Measurements from ENCODE around the gene INHBC. TPM values are rescaled to one million over a fixed set of nuclear protein-coding genes. Genes with fewer than 3 reads are reported as not detected.

Gene INHBC
- total RNA-seq, 2 donors from 2014 or later = not detected

GRCh38 chr12:57455374-57456144 is 21.0 kb downstream of the INHBC start:
- H3K36me3 Mint-ChIP-seq (ENCODE audit: low read depth) = no peaks in the 10 kb centered on the region

GRCh38 chr12:57456145-57456700 is 21.6 kb downstream of the INHBC start:
- H3K27ac ChIP-seq (ENCODE audit: low read depth, low read length) = no peak overlapping the region
- peak overlapping the region; percentile 35 for H3K4me3 Mint-ChIP-seq
- no peaks in the 10 kb centered on the region for H3K9me3 Mint-ChIP-seq
- H3K9me3 ChIP-seq (ENCODE audit: control insufficient read depth, low read length) = no peaks in the 10 kb centered on the region
- peak overlapping the region; percentile 72 for H3K27ac Mint-ChIP-seq
- no peaks in the 10 kb centered on the region for H3K36me3 Mint-ChIP-seq (ENCODE audit: low read depth)
- peak; percentile 86 for TF ChIP-seq CTCF (conservative IDR thresholded peaks at IDR 0.05)
- H3K4me1 Mint-ChIP-seq = peaks cover 30% of the 10 kb centered on the region
- H3K4me3 ChIP-seq (ENCODE audit: low read length) = no peak overlapping the region
- DNase-seq = peak; percentile 95
- H3K27me3 ChIP-seq (ENCODE audit: control insufficient read depth, insufficient read depth, low read length, poor library complexity, severe bottlenecking) = peaks cover 12% of the 10 kb centered on the region
- H3K36me3 ChIP-seq (ENCODE audit: control insufficient read depth, insufficient read depth, low read length) = no peaks in the 10 kb centered on the region
- no peaks in the 10 kb centered on the region for H3K4me1 ChIP-seq (ENCODE audit: control insufficient read depth, insufficient read depth, low read length)
- no peak overlapping the region for H3K9ac ChIP-seq (ENCODE audit: extremely low read depth, low read length, poor library complexity, severe bottlenecking)
- WGBS, 2 experiments (ENCODE audit: insufficient coverage in 1 of 2, insufficient read length in 1 of 2) = 54 to 58% methylated on average over 10 to 15 of the region's 15 CpGs
- H3K27me3 Mint-ChIP-seq (ENCODE audit: insufficient read depth) = peaks cover 18% of the 10 kb centered on the region

More at GRCh38 chr12:57455374-57456144, 21.0 kb downstream of the INHBC start:
- Histone ChIP-seq H3K9me3 (ENCODE audit: control insufficient read depth, low read length) (no peaks in the 10 kb centered on the region), H3K27ac (ENCODE audit: low read depth, low read length) (no peak overlapping the region), H3K27me3 (ENCODE audit: control insufficient read depth, insufficient read depth, low read length, poor library complexity, severe bottlenecking) (peaks cover 6% of the 10 kb centered on the region), H3K36me3 (ENCODE audit: control insufficient read depth, insufficient read depth, low read length) (no peaks in the 10 kb centered on the region), H3K4me3 (ENCODE audit: low read length) (no peak overlapping the region), H3K4me1 (ENCODE audit: control insufficient read depth, insufficient read depth, low read length) (no peaks in the 10 kb centered on the region), H3K9ac (ENCODE audit: extremely low read depth, low read length, poor library complexity, severe bottlenecking) (no peak overlapping the region)
- peaks cover 12% of the 10 kb centered on the region for H3K27me3 Mint-ChIP-seq (ENCODE audit: insufficient read depth)
- WGBS, 2 experiments (ENCODE audit: insufficient coverage in 1 of 2, insufficient read length in 1 of 2) = 83 to 89% methylated on average over 7 to 9 of the region's 10 CpGs
- no peak for DNase-seq
- H3K27ac Mint-ChIP-seq = peak overlapping the region; percentile 72
- peak overlapping the region; percentile 35 for H3K4me3 Mint-ChIP-seq
- no peak for TF ChIP-seq CTCF (conservative IDR thresholded peaks at IDR 0.05)
- peaks cover 28% of the 10 kb centered on the region for H3K4me1 Mint-ChIP-seq
- H3K9me3 Mint-ChIP-seq = no peaks in the 10 kb centered on the region

- Mint-ChIP-seq H3K9me3 (no peaks in the 10 kb centered on the region), H3K27ac (no peak overlapping the region), H3K36me3 (ENCODE audit: low read depth) (no peaks in the 10 kb centered on the region), H3K4me3 (no peak overlapping the region), H3K27me3 (ENCODE audit: insufficient read depth) (peaks cover 20% of the 10 kb centered on the region), H3K4me1 (peaks cover 32% of the 10 kb centered on the region)
- Histone ChIP-seq H3K27ac (ENCODE audit: low read depth, low read length) (no peak overlapping the region), H3K4me3 (ENCODE audit: low read length) (no peak overlapping the region), H3K9me3 (ENCODE audit: control insufficient read depth, low read length) (no peaks in the 10 kb centered on the region), H3K4me1 (ENCODE audit: control insufficient read depth, insufficient read depth, low read length) (no peaks in the 10 kb centered on the region), H3K9ac (ENCODE audit: extremely low read depth, low read length, poor library complexity, severe bottlenecking) (no peak overlapping the region), H3K36me3 (ENCODE audit: control insufficient read depth, insufficient read depth, low read length) (no peaks in the 10 kb centered on the region), H3K27me3 (ENCODE audit: control insufficient read depth, insufficient read depth, low read length, poor library complexity, severe bottlenecking) (peaks cover 18% of the 10 kb centered on the region)
- no peak for TF ChIP-seq CTCF (conservative IDR thresholded peaks at IDR 0.05)
- no peak for DNase-seq
- WGBS, 2 experiments (ENCODE audit: insufficient coverage in 1 of 2, insufficient read length in 1 of 2) = 93 to 97% methylated on average over 3 to 6 of the region's 6 CpGs
Observed at GRCh38 chr12:57456737-57457490, 22.3 kb downstream of the INHBC start.
